ENCODE data around the gene SLC15A1.

- TF ChIP-seq YY1 (IDR thresholded peaks at IDR 0.05; ENCODE audit: insufficient read depth, insufficient read length) (no peak), ZNF274 (IDR thresholded peaks at IDR 0.05; ENCODE audit: low read depth, low read length) (no peak), SUZ12 (IDR thresholded peaks at IDR 0.05; ENCODE audit: extremely low read depth, insufficient read depth, insufficient read length) (no peak)
Observed at GRCh38 chr13:98783856-98784478, 31.5 kb upstream of the SLC15A1 start.

Measured in NT2/D1 (cell line).